HepG2 (cell line): ENCODE results near the gene NDE1. TPM values are rescaled to one million over a fixed set of nuclear protein-coding genes. Genes with fewer than 3 reads are reported as not detected.

ENCODE experiments used
- ADNP ChIP-seq: sonication (generic); formaldehyde crosslinking; IDR thresholded peaks from 2 replicates; pipeline ENCODE4 v1.4.0; 2020; ENCODE audit warnings: missing genetic modification reagents
- BHLHE40 ChIP-seq: IDR thresholded peaks from 2 replicates; pipeline ENCODE4 v1.6.1; 2011; ENCODE audit warnings: low read length, improper control_type of control experiment
- CREB1 ChIP-seq, 2 experiments: fragments of 450-650 bp in 1 of 2; IDR thresholded peaks; 2 replicates each; pipeline ENCODE4 v1.6.1; 2016 to 2017; ENCODE audit warnings: control low read depth in 1 of 2, mild to moderate bottlenecking in 1 of 2, missing compliant biosample characterization in 1 of 2, missing genetic modification characterization in 1 of 2
- PRMT3 ChIP-seq: sonication (generic); formaldehyde crosslinking; IDR thresholded peaks from 2 replicates; pipeline ENCODE4 v1.8.1; 2022; ENCODE audit warnings: low read depth, mild to moderate bottlenecking, moderate library complexity, missing genetic modification reagents, borderline replicate concordance
- TEAD2 ChIP-seq: sonication (generic); formaldehyde crosslinking; IDR thresholded peaks from 2 replicates; pipeline ENCODE4 v1.9.0; 2021; ENCODE audit warnings: missing genetic modification reagents
- WIZ ChIP-seq: sonication (generic); formaldehyde crosslinking; IDR thresholded peaks from 2 replicates; pipeline ENCODE4 v1.5.1; 2020; ENCODE audit warnings: mild to moderate bottlenecking, missing genetic modification reagents
- ZNF562 ChIP-seq: sonication (generic); formaldehyde crosslinking; IDR thresholded peaks from 2 replicates; pipeline ENCODE4 v1.8.0; 2022; ENCODE audit warnings: missing genetic modification reagents, borderline replicate concordance
- ZNF790 ChIP-seq: sonication (generic); formaldehyde crosslinking; IDR thresholded peaks from 2 replicates; pipeline ENCODE4 v1.8.0; 2022; ENCODE audit warnings: missing genetic modification reagents, mild to moderate bottlenecking, borderline replicate concordance
- ZSCAN20 ChIP-seq: sonication (generic); formaldehyde crosslinking; IDR thresholded peaks from 2 replicates; pipeline ENCODE4 v1.4.0; 2020; ENCODE audit warnings: missing genetic modification reagents, mild to moderate bottlenecking, borderline replicate concordance
- polyA plus RNA-seq, 8 experiments: library from polyadenylated mRNA; depleted of rRNA in 3 of 8; stranded (reverse) in 7 of 8; unstranded in 1 of 8; fragments of >200 nt; fragmentation: Illumina TruSeq in 4 of 8; extraction: Trizol in 4 of 8; gene quantifications; 2 replicates each; pipeline versions ENCODE4 v1.2.1 to v1.2.3, GENCODE V29; 2011 to 2016; ENCODE audit warnings: low read depth in 4 of 8, missing spikeins in 1 of 8, mixed read lengths in 1 of 8; ENCODE audit not compliant: insufficient read depth in 1 of 8
- total RNA-seq, 5 experiments: library from RNA; depleted of rRNA; stranded (reverse); fragments of >200 nt; fragmentation: Illumina TruSeq; extraction: Trizol; gene quantifications; 2 replicates each; pipeline ENCODE4 v1.2.3, GENCODE V29; 2016; ENCODE audit warnings: low read depth in 1 of 5
- TF ChIP-seq, protein P1 (sequence below): sonication (generic); formaldehyde crosslinking; IDR thresholded peaks from 2 replicates; pipeline ENCODE4 v1.9.0; 2021; ENCODE audit warnings: mild to moderate bottlenecking, missing genetic modification reagents
- TF ChIP-seq, protein P2 (sequence below): sonication (generic); formaldehyde crosslinking; IDR thresholded peaks from 2 replicates; pipeline ENCODE4 v1.4.0; 2020; ENCODE audit warnings: missing genetic modification reagents
- TF ChIP-seq, protein P3 (sequence below): sonication (generic); formaldehyde crosslinking; IDR thresholded peaks from 2 replicates; pipeline ENCODE4 v1.8.1; 2023; ENCODE audit warnings: mild to moderate bottlenecking, missing genetic modification reagents
- TF ChIP-seq, protein P4 (sequence below): sonication (generic); formaldehyde crosslinking; IDR thresholded peaks from 2 replicates; pipeline ENCODE4 v1.4.0; 2020; ENCODE audit warnings: low read depth, missing genetic modification reagents

NDE1 gene
- total and polyA plus RNA-seq, 2 of the 13 experiments (the other 11 are each of a cell fraction or from before 2014, with no cell fraction given) = 40.9 to 72.5 TPM

DNA sequence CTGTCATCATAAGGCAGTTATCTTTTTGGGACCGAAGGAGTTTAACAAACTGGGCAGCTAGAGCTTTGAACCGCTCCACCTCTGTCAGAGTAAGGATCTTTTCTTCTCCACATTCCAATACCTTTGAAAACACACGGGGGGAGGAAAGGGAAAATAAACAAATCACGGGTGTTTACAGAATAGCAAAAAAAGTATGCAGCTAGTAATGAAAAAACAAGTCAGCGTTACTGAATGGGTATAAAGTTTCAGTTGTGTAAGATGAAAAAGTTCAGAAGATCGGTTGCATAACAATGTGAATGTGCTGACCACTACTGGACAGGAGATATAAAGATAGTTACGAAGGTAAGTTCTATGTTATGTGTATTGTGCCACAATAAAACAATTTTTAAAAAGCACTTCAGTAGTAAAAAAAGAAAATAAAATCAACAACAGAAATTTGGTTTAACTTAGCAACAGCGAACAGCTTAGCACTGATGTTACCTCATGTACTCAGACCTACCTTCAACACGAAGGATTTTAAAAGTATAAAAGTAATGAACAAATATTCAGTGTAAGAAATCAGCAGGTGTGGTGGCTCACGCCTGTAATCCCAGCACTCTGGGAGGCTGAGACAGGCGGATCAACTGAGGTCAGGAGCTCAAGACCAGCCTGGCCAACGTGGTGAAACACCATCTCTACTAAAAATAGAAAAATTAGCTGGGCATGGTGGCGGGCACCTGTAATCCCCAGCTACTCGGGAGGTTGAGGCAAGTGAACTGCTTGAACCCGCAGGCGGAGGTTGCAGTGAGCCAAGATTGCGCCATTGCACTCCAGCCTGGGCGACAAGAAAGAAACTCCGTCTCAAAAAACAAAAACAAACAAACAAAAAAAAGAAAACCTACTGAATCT is 41.4 kb upstream of the NDE1 start (continued):
- TF ChIP-seq ADNP (CRISPR knock-in tag) = no peak
- TF ChIP-seq, protein P1, sequence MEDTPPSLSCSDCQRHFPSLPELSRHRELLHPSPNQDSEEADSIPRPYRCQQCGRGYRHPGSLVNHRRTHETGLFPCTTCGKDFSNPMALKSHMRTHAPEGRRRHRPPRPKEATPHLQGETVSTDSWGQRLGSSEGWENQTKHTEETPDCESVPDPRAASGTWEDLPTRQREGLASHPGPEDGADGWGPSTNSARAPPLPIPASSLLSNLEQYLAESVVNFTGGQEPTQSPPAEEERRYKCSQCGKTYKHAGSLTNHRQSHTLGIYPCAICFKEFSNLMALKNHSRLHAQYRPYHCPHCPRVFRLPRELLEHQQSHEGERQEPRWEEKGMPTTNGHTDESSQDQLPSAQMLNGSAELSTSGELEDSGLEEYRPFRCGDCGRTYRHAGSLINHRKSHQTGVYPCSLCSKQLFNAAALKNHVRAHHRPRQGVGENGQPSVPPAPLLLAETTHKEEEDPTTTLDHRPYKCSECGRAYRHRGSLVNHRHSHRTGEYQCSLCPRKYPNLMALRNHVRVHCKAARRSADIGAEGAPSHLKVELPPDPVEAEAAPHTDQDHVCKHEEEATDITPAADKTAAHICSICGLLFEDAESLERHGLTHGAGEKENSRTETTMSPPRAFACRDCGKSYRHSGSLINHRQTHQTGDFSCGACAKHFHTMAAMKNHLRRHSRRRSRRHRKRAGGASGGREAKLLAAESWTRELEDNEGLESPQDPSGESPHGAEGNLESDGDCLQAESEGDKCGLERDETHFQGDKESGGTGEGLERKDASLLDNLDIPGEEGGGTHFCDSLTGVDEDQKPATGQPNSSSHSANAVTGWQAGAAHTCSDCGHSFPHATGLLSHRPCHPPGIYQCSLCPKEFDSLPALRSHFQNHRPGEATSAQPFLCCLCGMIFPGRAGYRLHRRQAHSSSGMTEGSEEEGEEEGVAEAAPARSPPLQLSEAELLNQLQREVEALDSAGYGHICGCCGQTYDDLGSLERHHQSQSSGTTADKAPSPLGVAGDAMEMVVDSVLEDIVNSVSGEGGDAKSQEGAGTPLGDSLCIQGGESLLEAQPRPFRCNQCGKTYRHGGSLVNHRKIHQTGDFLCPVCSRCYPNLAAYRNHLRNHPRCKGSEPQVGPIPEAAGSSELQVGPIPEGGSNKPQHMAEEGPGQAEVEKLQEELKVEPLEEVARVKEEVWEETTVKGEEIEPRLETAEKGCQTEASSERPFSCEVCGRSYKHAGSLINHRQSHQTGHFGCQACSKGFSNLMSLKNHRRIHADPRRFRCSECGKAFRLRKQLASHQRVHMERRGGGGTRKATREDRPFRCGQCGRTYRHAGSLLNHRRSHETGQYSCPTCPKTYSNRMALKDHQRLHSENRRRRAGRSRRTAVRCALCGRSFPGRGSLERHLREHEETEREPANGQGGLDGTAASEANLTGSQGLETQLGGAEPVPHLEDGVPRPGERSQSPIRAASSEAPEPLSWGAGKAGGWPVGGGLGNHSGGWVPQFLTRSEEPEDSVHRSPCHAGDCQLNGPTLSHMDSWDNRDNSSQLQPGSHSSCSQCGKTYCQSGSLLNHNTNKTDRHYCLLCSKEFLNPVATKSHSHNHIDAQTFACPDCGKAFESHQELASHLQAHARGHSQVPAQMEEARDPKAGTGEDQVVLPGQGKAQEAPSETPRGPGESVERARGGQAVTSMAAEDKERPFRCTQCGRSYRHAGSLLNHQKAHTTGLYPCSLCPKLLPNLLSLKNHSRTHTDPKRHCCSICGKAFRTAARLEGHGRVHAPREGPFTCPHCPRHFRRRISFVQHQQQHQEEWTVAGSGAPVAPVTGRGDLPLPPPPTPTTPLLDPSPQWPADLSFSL = no peak
- TF ChIP-seq, protein P2, sequence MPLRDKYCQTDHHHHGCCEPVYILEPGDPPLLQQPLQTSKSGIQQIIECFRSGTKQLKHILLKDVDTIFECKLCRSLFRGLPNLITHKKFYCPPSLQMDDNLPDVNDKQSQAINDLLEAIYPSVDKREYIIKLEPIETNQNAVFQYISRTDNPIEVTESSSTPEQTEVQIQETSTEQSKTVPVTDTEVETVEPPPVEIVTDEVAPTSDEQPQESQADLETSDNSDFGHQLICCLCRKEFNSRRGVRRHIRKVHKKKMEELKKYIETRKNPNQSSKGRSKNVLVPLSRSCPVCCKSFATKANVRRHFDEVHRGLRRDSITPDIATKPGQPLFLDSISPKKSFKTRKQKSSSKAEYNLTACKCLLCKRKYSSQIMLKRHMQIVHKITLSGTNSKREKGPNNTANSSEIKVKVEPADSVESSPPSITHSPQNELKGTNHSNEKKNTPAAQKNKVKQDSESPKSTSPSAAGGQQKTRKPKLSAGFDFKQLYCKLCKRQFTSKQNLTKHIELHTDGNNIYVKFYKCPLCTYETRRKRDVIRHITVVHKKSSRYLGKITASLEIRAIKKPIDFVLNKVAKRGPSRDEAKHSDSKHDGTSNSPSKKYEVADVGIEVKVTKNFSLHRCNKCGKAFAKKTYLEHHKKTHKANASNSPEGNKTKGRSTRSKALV (CRISPR knock-in tag) = peak; percentile 78; the same call in 1 of the 2 replicates
- 0 out of 2 replicates have a peak, but pooled peaks have one; percentile 15 for TF ChIP-seq CREB1 (IDR thresholded peaks at IDR 0.05)
- TF ChIP-seq CREB1 (CRISPR knock-in tag; IDR thresholded peaks at IDR 0.05) = peak; percentile 82
- no peak for TF ChIP-seq PRMT3 (CRISPR knock-in tag)
- 0 out of 2 replicates have a peak, but pooled peaks have one; percentile 58 for TF ChIP-seq ZSCAN20 (CRISPR knock-in tag)
- no peak for TF ChIP-seq ZNF562 (CRISPR knock-in tag)
- TF ChIP-seq, protein P3, sequence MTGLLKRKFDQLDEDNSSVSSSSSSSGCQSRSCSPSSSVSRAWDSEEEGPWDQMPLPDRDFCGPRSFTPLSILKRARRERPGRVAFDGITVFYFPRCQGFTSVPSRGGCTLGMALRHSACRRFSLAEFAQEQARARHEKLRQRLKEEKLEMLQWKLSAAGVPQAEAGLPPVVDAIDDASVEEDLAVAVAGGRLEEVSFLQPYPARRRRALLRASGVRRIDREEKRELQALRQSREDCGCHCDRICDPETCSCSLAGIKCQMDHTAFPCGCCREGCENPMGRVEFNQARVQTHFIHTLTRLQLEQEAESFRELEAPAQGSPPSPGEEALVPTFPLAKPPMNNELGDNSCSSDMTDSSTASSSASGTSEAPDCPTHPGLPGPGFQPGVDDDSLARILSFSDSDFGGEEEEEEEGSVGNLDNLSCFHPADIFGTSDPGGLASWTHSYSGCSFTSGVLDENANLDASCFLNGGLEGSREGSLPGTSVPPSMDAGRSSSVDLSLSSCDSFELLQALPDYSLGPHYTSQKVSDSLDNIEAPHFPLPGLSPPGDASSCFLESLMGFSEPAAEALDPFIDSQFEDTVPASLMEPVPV (CRISPR knock-in tag) = no peak
- TF ChIP-seq TEAD2 (CRISPR knock-in tag) = no peak
- TF ChIP-seq WIZ = peak; percentile 42; the same call in 1 of the 2 replicates
- no peak for TF ChIP-seq ZNF790 (CRISPR knock-in tag)
- TF ChIP-seq, protein P4, sequence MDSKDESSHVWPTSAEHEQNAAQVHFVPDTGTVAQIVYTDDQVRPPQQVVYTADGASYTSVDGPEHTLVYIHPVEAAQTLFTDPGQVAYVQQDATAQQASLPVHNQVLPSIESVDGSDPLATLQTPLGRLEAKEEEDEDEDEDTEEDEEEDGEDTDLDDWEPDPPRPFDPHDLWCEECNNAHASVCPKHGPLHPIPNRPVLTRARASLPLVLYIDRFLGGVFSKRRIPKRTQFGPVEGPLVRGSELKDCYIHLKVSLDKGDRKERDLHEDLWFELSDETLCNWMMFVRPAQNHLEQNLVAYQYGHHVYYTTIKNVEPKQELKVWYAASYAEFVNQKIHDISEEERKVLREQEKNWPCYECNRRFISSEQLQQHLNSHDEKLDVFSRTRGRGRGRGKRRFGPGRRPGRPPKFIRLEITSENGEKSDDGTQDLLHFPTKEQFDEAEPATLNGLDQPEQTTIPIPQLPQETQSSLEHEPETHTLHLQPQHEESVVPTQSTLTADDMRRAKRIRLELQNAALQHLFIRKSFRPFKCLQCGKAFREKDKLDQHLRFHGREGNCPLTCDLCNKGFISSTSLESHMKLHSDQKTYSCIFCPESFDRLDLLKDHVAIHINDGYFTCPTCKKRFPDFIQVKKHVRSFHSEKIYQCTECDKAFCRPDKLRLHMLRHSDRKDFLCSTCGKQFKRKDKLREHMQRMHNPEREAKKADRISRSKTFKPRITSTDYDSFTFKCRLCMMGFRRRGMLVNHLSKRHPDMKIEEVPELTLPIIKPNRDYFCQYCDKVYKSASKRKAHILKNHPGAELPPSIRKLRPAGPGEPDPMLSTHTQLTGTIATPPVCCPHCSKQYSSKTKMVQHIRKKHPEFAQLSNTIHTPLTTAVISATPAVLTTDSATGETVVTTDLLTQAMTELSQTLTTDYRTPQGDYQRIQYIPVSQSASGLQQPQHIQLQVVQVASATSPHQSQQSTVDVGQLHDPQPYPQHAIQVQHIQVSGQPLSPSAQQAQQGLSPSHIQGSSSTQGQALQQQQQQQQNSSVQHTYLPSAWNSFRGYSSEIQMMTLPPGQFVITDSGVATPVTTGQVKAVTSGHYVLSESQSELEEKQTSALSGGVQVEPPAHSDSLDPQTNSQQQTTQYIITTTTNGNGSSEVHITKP (CRISPR knock-in tag) = no peak; the same call in 1 of the 2 replicates
- peak; percentile 27; the same call in 1 of the 2 replicates for TF ChIP-seq BHLHE40
